Right lobe of liver (tissue), 4 donors: Measurements from ENCODE around the gene RNF217.

Experiments
- CTCF ChIP-seq, 4 donors: fragments of 200-600 bp in 3 of 4; fragments of 450-650 bp in 1 of 4; IDR thresholded peaks; one replicate each; pipeline versions ENCODE4 v1.5.1 to v1.8.0; 2016 to 2022; ENCODE audit warnings: antibody characterized with exemption in 4 of 4, mild to moderate bottlenecking in 2 of 4
- POLR2A ChIP-seq: fragments of 450-650 bp; IDR thresholded peaks from one replicate; pipeline ENCODE4 v1.6.1; 2017; ENCODE audit warnings: antibody characterized with exemption, mild to moderate bottlenecking
- donor health status: DM: no; HTN: no; CAD: no.
- donor health status: DM: no; HTN: no; CAD: no.
- donor health status: DM: no; HTN: yes; CAD: no.

- no peak for TF ChIP-seq POLR2A
- TF ChIP-seq CTCF (IDR thresholded peaks at IDR 0.05), result no peak
Measured at GRCh38 chr6:124984668-124985338, 22.6 kb downstream of the RNF217 start.
